Calu3 (cell line): ENCODE measurements around the gene IFITM5. TPM values are rescaled to one million over a fixed set of nuclear protein-coding genes. Genes with fewer than 3 reads are reported as not detected.

ENCODE experiments used
- BruUV-seq: library from RNA; stranded (reverse); fragments of 400-500 nt; replicated peaks from 2 replicates; lab custom pipeline; 2021; lab: Mats Ljungman, UMichigan
- CTCF ChIA-PET: fragments of 300-600 bp; sonication (Branson Sonifier 250); formaldehyde crosslinking; loops from one replicate; lab custom pipeline; 2022; ENCODE audit warnings: antibody characterized with exemption; lab: Charles Lee
- DNase-seq: peaks from one replicate; pipeline ENCODE4 v3.0.0; 2022
- H3K27ac Mint-ChIP-seq: one replicate; pipeline ENCODE4 v1.8.0; 2022; ENCODE audit warnings: mixed read lengths; ENCODE audit not compliant: unreplicated experiment
- H3K27me3 Mint-ChIP-seq: one replicate; pipeline ENCODE4 v1.8.0; 2022; ENCODE audit warnings: mixed read lengths; ENCODE audit not compliant: unreplicated experiment
- H3K36me3 Mint-ChIP-seq: one replicate; pipeline ENCODE4 v1.8.0; 2022; ENCODE audit warnings: mild to moderate bottlenecking, moderate library complexity, mixed read lengths; ENCODE audit not compliant: insufficient read depth, unreplicated experiment
- H3K4me1 Mint-ChIP-seq: one replicate; pipeline ENCODE4 v1.8.0; 2022; ENCODE audit warnings: mild to moderate bottlenecking, low read depth, mixed read lengths; ENCODE audit not compliant: unreplicated experiment
- H3K4me3 Mint-ChIP-seq: one replicate; pipeline ENCODE4 v1.8.0; 2022; ENCODE audit warnings: mild to moderate bottlenecking, low read depth, moderate library complexity, mixed read lengths; ENCODE audit not compliant: unreplicated experiment
- H3K9me3 Mint-ChIP-seq: one replicate; pipeline ENCODE4 v1.8.0; 2022; ENCODE audit warnings: low read depth, mixed read lengths; ENCODE audit not compliant: unreplicated experiment
- intact Hi-C: fragments of 100-400 bp; cut with micrococcal nuclease; formaldehyde crosslinking; loops from one replicate; pipeline ENCODE4 v1.10.0; 2022; ENCODE audit not compliant: unreplicated experiment
- total RNA-seq: library from RNA; stranded (reverse); gene quantifications from 2 replicates; pipeline ENCODE4 v1.2.3, GENCODE V29; 2022
- TF ChIP-seq, protein P1 (sequence below): fragments of 200-600 bp; IDR thresholded peaks from one replicate; pipeline ENCODE4 v1.8.0; 2022; ENCODE audit warnings: antibody characterized with exemption; ENCODE audit not compliant: unreplicated experiment

IFITM5 gene
- total RNA-seq, 1 experiment from 2014 or later, result not detected

DNA sequence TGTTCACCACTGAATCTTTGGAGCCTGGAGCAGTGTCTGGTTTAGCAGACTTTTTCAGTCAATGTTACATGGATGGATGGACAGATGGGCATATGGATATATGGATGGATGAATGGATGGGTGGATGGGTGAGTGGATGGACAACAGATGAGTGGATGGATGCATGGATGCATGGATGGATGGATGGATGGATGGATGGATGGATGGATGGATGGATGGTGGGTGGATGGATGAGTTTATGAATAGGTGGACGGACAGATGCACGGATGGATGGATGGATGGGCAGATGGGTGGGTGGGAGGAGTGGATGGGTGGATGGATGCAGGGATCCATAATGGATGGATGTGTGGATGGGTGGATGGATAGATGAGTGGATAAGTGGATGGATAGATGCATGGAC is 43.5 kb downstream of the IFITM5 start:
- BruUV-seq, result no TSS peak
- Mint-ChIP-seq H3K4me1 (no peaks in the 10 kb centered on the region), H3K27me3 (peaks cover 46% of the 10 kb centered on the region), H3K36me3 (peaks cover 31% of the 10 kb centered on the region), H3K9me3 (no peaks in the 10 kb centered on the region), H3K4me3 (no peak overlapping the region), H3K27ac (no peak overlapping the region)
- TF ChIP-seq, protein P1, sequence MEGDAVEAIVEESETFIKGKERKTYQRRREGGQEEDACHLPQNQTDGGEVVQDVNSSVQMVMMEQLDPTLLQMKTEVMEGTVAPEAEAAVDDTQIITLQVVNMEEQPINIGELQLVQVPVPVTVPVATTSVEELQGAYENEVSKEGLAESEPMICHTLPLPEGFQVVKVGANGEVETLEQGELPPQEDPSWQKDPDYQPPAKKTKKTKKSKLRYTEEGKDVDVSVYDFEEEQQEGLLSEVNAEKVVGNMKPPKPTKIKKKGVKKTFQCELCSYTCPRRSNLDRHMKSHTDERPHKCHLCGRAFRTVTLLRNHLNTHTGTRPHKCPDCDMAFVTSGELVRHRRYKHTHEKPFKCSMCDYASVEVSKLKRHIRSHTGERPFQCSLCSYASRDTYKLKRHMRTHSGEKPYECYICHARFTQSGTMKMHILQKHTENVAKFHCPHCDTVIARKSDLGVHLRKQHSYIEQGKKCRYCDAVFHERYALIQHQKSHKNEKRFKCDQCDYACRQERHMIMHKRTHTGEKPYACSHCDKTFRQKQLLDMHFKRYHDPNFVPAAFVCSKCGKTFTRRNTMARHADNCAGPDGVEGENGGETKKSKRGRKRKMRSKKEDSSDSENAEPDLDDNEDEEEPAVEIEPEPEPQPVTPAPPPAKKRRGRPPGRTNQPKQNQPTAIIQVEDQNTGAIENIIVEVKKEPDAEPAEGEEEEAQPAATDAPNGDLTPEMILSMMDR, result no peak
- DNase-seq, result no peak
- CTCF ChIA-PET, result no interaction called here
- intact Hi-C loops, result no loop called here

DNA sequence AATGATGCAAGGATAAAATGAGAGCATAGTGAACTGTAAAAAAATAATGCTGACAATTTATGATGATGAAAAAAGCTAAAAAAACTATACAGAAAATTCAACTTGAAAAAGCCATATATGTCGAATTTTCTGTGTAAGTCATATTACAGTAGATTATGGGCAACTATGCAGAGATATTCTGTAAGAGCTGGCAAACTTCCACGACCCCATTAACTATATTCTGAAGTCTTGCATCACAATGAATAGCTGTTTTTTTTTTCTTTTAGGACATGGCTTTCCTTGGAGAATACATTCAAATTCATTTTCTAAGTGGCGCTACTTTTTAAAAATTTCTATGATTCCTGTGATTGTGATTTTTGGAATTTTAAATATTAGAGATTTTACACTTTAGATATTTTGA is 44.1 kb downstream of the IFITM5 start:
- intact Hi-C loops, result no loop called here
- TF ChIP-seq, protein P1, result no peak
- DNase-seq, result no peak
- Mint-ChIP-seq H3K4me3 (no peak overlapping the region), H3K9me3 (no peaks in the 10 kb centered on the region), H3K36me3 (peaks cover 31% of the 10 kb centered on the region), H3K27me3 (peaks cover 42% of the 10 kb centered on the region), H3K4me1 (no peaks in the 10 kb centered on the region), H3K27ac (no peak overlapping the region)
- BruUV-seq, result TSS peak; percentile 15
- CTCF ChIA-PET, result interaction anchor here (0.5 kb wide), 1 partner anchor 101 kb away, joined by 4 read pairs; no protein-coding TSS in a partner anchor

DNA sequence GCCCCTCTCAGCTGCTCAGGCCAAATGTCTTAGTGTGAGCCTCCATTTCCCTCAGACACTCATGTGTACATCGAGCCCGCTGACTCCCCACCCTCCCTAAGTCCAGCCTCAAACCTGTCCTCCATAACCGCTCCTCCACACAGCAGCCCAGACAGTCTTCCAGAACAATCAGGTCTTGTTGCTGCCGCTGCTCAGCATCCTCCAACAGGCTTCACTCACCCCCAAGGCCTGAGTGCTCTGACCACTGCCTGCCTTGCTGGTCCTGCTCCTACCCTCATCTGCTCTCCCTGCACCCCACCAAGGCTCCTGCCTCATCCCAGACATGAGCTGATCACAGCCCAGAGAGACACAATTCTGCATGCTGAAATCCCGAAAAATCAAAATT is 45.4 kb downstream of the IFITM5 start:
- CTCF ChIA-PET, result no interaction called here
- no TSS peak for BruUV-seq
- H3K27me3 Mint-ChIP-seq, result peaks cover 29% of the 10 kb centered on the region
- peaks cover 37% of the 10 kb centered on the region for H3K36me3 Mint-ChIP-seq
- TF ChIP-seq, protein P1, result no peak
- DNase-seq, result no peak
- no peaks in the 10 kb centered on the region for H3K9me3 Mint-ChIP-seq
- intact Hi-C loops, result no loop called here
- H3K27ac Mint-ChIP-seq, result no peak overlapping the region
- H3K4me1 Mint-ChIP-seq, result no peaks in the 10 kb centered on the region
- H3K4me3 Mint-ChIP-seq, result no peak overlapping the region

DNA sequence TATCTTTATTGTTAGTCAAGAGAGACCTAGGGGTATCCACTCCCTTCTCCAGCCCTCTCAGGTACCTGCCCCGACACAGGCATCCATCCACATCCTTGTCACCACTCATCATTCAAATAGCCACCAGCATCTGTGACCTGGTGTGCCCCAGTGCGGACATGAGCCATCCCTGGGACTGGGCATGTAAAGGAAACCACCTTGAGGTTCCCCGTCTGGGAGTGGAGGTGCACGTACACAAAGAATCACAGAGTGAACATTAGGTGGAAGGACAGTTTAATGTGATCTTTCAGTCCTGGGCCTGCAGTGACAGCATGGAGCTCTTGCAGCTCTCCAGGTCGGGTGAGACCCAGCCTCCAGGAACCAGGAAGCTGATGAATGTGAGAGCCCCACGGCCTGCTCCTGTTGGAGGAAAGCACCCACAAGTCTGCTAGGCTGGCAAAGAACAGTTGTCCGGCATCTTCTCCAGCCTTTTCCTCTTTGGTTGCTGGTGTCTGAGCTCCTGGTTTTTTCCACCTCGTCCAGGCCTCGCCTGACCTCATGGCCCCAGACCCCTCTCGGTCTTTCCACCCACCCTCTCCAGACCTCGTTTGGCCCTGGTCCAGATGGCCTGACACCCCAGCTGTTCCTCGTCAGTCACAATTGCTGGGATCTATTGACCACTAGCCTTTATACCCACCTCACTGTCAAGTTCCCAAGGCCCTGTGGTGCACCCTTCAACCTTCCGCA is 46.0 kb downstream of the IFITM5 start:
- Mint-ChIP-seq H3K27me3 (peaks cover 24% of the 10 kb centered on the region), H3K27ac (no peak overlapping the region), H3K4me3 (no peak overlapping the region), H3K4me1 (no peaks in the 10 kb centered on the region), H3K36me3 (peaks cover 43% of the 10 kb centered on the region), H3K9me3 (no peaks in the 10 kb centered on the region)
- intact Hi-C loops, result no loop called here
- no TSS peak for BruUV-seq
- DNase-seq, result no peak
- TF ChIP-seq, protein P1, result no peak
- CTCF ChIA-PET, result interaction anchor here (0.6 kb wide), 1 partner anchor 9 kb away, joined by 3 read pairs; no protein-coding TSS in a partner anchor
